Activated CD4-positive, alpha-beta T cell treated with anti-CD3 and anti-CD28 coated beads, Interleukin-2, amount 50 U/mL, for 4 hours (primary cell): ENCODE data around the gene PLIN5.

Experiments used
- DNase-seq, 2 experiments: peaks; one replicate each; pipeline ENCODE4 v3.0.0-alpha.2; 2020

Gene PLIN5

GRCh38 chr19:4521170-4521887 is 13.7 kb downstream of the PLIN5 start:
- DNase-seq, result no peak

DNA sequence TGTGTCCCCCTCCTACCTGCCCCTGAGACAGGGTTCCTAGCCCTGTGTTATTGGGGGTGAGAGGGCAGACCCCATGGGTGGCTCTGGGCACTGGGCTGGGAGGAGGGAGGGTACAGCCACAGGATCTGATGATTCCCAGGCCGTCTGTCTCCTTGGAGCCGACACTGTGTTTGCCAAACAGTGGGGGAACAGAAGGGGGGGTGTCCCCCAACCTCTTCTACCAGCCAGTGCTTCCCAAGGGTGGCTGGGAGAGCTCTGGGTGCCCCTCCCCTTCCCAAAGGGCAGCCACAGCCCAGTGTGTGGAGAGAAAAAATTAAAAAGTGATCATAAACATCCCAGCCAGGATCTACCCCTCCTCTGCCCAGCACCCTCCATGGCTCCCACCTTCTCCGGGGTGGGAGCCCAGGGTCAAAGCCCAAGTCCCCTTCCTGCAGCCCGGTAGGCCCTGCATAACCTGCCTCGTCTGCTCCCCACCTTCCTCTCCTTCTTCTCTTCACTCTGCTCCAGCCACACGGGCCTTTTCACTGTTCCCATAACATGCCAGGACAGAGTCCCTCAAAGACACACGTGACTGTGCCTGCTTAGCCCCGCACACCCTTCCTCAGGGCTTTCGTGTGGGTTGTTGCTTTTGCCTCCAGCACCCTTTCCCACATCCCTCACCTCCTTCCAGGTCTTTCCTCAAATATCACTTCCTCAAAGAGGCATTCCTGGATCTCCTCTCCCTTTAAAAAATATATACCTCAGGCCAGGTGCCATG is 15.3 kb downstream of the PLIN5 start:
- no peak for DNase-seq

- DNase-seq, result no peak
These were observed 15.9 kb downstream of the PLIN5 start for GRCh38 chr19:4519172-4519496.

DNA sequence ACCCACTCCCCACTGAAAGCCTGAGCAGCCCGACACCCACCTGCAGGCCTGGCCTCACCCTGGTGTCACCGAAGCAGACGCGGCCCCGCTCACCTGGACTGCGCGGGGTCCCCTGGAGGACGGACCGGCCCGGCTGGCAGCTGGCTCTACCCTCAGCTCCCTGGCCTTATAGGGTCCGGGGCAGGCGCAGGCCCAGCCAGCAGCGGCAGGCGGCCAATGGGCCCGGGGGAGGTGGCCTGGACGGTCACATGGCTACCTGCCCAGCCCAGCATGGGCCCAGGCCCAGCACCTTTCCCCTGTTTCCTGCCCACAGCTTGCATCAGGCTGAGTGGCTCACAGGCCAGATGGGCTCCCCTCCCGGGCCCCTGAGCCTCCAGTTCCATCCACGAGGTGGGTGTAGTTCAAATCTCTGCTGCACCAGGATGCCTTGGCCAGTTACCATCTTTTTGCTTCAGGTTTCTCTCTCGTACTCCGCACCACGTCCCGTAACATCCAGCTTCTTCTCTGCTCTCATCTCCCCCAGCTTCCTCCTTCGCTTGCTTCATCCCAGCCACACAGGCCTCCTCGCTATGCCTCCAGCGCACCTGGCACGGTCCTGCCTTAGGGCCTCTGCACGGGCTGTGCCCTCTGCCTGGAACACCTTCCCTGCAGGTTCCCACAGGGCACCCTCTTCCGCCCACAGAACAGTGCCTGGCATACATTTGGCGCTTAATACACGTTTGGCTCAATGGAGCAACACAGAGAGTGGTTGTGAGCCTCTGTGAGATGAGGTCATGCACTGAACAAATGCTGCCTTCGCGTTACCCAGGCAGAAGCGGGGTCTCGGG is 16.5 kb downstream of the PLIN5 start, which contains the start of gene PLIN4:
PLIN4 (minus strand) TSS at position 142 of the 827 bp plus-strand sequence. CDS start 214 bp downstream, outside the sequence.
- DNase-seq, result no peak

GRCh38 chr19:4517451-4518057 is 17.5 kb downstream of the PLIN5 start:
- no peak for DNase-seq

DNA sequence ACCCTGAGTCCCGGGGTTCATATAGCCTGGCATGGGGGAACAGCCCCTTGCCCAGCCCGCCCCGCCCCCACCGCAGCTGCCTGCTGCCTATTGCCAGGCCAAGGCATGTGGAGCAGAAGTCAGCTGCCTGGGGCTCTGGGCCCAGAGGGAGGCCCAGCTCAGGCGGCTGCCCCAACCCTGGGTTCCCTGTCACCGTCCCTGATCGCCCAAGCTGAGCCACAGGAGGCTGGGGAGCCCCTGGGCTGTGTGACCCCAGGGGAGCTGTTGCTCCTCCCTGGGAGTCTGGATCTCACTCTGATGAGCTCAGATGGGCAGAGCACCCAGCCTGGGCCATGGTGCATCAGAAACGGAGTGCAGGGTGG is 18.1 kb downstream of the PLIN5 start:
- DNase-seq, result no peak

GRCh38 chr19:4516199-4516938 is 18.7 kb downstream of the PLIN5 start:
- no peak for DNase-seq

GRCh38 chr19:4515732-4516131 is 19.3 kb downstream of the PLIN5 start:
- DNase-seq, result no peak

DNA sequence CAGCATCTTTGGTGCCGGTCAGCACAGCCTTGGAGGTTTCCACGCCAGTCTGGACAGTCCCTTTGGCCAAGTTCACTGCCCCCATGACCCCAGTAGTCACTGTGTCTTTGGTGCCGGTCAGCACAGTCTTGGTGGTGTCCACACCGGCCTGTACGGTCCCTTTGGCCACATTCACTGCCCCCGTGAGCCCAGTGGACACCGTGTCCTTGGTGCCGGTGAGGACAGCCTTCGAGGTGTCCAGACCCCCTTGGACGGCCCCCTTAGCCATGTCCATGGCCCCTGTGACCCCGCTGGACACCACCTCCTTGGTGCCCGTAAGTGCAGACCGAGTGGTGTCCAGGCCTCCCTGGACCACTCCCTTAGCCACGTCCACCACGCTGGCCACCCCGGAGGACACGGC is 21.8 kb downstream of the PLIN5 start:
- no peak for DNase-seq

DNA sequence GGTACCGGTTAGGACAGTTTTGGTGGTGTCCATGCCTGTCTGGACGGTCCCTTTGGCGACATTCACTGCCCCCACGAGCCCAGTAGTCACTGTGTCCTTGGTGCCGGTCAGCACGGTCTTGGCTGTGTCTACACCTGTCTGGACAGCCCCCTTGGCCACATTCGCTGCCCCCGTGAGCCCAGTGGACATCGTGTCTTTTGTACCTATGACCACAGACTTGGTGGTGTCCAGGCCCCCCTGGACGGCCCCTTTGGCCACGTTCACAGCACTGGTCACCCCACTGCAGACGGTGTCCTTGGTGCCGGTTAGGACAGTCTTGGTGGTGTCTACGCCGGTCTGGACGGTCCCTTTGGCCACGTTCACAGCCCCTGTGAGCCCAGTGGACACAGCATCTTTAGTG is 23.0 kb downstream of the PLIN5 start:
- no peak for DNase-seq

- DNase-seq, result no peak
These were observed 23.5 kb downstream of the PLIN5 start for GRCh38 chr19:4511300-4512054.

DNA sequence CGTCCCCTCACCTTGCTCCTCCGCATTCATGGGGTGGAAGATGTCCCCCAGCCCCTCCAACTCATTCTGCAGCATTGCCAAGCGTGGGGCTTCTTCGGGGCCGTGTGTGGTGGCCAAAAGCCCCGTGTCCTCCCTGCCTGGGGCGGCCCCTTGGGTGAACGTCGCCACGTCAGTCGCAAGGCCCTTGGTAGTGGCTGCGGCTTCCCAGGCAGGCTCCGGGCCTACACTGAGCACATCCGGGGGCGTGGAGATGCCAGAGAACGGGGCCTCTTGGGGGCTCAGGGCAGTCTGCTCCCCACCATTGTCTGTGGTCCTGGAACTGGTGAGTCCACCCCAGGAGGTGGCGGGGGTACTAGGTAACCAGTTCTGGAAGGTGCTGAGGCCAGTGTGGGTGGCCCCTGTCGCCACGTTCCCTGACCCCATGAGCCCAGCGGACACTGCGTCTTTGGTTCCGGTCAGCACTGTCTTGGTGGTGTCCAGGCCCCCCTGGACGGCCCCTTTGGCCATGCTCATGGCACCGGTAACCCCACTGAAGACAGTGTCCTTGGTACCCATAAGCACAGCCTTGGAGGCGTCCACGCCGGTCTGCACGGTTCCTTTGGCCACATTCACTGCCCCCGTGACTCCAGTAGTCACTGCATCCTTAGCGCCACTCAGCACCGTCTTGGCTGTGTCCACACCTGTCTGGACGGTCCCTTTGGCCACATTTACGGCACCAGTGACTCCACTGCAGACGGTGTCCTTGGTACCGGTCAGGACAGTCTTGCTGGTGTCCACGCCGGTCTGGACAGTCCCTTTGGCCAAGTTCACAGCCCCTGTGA is 24.4 kb downstream of the PLIN5 start:
- DNase-seq, result no peak

- no peak for DNase-seq
These were observed 26.3 kb downstream of the PLIN5 start for GRCh38 chr19:4508698-4509097.

GRCh38 chr19:4507804-4508203 is 27.2 kb downstream of the PLIN5 start:
- DNase-seq, result no peak

DNA sequence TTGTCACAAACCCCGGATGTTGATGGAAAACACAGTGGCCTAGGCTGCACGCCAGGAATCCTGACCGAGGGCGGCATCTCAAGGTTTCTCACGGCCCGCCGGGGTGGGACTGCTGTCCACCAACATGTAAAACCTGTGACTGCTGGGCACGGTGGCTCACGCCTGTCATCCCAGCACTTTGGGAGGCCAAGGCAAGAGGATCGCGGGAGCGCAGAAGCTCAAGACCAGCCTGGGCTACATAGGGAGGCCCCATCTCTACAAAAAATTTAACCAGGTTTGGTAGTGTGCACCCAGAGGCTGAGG is 27.9 kb downstream of the PLIN5 start:
- DNase-seq, result no peak

GRCh38 chr19:4506449-4507149 is 28.4 kb downstream of the PLIN5 start:
- no peak for DNase-seq

DNA sequence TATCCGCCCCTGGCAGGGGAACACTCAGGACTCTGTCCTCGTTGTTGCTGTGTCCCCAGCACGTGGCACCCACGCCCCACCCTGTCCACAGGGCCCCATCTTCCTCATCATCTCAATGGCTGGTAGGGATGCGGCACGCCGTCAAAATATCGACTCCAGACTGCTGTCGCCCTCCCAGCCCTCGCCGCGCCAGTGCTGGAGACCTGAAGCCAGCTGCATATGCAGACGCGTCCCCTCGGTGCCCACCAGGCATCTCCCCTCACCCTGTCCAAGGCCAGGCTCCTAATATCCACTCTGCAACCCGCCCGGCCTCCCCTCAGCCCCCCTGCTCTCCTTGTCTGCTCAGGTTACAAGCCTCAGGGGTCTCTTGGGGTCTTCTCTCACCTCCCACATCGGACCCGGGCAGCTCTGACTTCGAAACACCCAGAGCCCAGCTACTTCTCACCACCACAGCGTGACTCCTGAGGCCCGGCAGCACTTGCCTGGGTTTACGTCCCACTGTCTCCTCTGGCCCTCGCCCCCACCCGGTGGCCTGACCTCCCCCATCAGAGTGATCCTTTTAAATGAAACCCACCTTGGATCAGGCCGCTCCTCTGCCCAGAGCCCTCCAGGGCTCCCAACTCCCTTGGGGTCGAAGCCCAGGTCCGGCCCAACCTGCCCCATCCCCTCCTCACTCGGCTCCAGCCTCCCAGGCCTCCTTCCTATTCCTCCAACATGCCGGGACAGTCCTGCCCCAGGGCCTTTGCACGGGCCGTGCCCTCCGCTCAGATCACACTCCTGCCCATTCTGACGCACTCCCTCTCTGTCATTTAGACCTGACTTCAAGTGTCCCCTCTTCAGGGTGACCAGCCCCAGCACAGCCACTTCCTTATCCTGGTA is 29.2 kb downstream of the PLIN5 start:
- DNase-seq, result no peak

GRCh38 chr19:4504891-4505569 is 30.0 kb downstream of the PLIN5 start:
- no peak for DNase-seq

- DNase-seq, result no peak
These were observed 30.7 kb downstream of the PLIN5 start for GRCh38 chr19:4504297-4504701.
